ENCODE measurements around the gene ALOX12.
"Not testable (repeated sequence)": the region's sequence is repeated elsewhere in the genome, so short reads cannot be mapped to it uniquely, and the experiment has no call there.

The ALOX12 gene, protein sequence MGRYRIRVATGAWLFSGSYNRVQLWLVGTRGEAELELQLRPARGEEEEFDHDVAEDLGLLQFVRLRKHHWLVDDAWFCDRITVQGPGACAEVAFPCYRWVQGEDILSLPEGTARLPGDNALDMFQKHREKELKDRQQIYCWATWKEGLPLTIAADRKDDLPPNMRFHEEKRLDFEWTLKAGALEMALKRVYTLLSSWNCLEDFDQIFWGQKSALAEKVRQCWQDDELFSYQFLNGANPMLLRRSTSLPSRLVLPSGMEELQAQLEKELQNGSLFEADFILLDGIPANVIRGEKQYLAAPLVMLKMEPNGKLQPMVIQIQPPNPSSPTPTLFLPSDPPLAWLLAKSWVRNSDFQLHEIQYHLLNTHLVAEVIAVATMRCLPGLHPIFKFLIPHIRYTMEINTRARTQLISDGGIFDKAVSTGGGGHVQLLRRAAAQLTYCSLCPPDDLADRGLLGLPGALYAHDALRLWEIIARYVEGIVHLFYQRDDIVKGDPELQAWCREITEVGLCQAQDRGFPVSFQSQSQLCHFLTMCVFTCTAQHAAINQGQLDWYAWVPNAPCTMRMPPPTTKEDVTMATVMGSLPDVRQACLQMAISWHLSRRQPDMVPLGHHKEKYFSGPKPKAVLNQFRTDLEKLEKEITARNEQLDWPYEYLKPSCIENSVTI

DNA sequence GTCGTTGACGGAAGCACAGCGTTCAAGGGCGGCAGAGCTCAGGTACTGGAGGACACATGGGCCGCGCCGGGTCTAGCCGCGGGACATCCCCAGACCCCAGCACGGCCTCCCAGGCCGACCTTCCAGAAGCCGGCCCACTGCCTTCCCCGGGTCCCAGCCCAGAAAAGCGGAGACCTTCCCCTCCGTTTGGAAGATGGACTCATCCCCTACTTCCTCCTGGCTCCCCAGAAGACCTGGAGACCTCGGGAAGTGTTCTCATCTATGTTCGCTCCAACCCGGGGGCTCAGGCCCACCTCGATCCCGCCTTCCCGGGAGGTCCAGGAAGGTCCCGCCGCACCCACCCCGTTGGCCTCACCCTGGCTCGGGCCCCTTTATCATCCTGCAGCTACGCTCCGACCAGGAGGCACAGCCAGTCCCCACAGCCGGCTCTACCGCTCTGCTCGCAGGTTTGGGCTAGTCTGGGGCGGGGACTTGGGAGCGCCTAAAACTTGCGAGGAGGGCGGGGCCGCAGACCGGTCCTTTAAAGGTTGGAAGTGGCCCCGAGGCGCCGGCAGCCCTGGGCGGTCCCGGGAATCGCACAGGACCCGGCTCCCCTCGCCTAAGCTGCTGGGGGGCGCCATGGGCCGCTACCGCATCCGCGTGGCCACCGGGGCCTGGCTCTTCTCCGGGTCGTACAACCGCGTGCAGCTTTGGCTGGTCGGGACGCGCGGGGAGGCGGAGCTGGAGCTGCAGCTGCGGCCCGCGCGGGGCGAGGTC is at the start of gene ALOX12:
Gene ALOX12, plus strand, starts transcription at position 550 of the 756 bp plus-strand sequence. Its CDS starts 69 bp downstream, at position 619.
- no peak for DNase-seq

DNA sequence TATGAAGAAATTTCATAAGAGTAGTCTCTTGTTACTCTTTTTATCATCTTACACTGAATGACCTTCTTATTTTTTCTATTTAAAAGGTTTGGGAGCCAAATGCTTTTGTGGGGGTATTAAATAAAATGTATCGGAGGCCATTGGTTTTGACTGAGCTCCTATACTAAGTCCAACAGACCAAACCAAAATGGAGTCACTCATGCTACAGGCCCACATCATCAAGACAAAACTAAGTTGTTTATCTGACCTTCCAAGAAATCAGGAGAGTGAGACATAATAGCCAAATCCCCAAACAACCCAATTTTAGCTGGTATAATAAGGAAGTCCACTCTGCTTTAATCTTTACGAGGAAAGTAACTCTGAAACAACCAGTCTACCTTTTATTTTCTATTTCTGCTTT is 48.1 kb upstream of the ALOX12 start:
- DNase-seq: no peak

DNA sequence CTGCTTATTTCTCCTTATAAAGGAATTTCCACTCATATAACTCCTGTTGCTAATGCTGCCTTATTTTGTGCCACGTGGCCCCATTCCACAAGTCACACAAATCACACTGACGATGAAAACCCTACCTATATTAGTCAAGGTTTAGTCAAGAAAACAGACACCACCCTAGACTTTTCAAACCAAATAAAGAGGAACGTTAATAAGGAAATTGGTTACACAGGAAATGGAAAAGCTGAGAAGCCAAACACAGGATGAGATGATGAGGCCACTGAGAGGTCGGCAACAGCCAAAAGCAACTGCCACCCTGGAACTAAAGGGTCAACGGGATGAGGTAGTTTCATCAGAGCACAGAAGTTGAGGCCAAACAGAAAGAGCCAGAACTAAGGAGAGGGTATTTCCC is 47.3 kb upstream of the ALOX12 start:
- DNase-seq: no peak

DNA sequence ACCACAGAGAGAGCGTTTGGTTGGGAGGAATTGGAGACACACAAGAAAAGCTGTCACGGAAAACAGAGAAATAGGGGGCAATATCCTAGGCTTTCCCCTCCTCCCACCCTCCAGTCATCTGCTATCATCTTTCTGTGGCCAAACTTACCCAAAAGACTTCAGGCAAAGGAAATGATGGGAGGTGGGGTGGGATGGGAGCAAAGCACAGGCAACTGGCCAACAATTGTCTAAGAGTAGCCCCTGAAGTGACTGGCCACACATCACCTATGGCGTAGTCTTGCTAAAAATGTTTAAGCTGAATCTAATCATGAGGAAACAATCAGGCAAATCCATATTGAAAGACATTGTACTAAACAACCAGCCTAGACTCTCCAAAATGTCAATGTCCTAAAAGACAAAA is 46.9 kb upstream of the ALOX12 start:
- DNase-seq: no peak

DNA sequence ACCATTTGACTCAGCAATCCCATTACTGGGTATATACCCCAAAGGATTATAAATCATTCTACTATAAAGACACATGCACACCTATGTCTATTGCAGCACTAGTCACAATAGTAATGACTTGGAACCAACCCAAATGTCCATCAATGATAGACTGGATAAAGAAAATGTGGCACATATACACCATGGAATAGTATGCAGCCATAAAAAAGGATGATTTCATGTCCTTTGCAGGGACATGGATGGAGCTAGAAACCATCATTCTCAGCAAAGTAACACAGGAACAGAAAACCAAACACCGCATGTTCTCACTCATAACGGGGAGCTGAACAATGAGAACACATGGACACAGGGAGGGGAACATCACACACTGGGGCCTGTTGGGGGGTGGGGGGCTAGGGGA is 44.9 kb upstream of the ALOX12 start:
- not testable (repeated sequence) for DNase-seq

DNA sequence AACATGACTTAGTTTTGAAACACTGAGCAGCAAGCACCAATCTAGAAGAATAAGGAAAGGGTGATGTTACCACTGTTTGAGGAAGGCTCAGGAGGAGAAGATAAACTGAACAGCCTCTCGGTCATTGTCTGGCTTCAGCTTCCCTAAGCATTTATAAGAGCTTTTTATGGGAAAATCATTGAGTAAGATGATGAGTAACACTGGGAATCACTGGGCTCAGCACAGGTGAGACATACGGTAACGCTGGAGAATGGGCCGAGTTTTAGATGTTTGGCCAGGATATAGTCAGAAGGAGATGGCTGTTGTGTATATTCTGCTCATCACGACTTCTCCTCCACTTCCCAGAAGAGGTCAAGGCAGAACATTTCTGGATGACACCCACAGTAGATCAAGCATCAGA is 42.2 kb upstream of the ALOX12 start:
- no peak for DNase-seq

DNA sequence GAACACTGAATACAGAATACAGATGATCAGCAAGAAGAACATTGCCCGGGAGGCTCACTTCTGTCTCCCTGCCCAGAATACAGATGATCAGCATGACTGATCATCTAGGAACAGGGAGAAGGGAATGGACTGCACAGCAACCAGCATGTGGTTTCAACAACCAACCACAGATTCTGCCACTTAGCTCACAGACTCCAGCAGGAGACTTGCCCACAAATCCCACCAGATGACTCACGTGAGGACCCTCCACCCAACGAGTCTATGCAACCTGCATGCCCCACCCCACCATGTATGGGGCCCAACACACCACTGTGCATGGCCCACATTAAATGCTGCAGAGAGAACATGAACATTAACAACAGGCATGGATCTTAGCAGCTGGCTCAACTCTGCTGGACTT is 36.1 kb upstream of the ALOX12 start:
- no peak for DNase-seq

DNA sequence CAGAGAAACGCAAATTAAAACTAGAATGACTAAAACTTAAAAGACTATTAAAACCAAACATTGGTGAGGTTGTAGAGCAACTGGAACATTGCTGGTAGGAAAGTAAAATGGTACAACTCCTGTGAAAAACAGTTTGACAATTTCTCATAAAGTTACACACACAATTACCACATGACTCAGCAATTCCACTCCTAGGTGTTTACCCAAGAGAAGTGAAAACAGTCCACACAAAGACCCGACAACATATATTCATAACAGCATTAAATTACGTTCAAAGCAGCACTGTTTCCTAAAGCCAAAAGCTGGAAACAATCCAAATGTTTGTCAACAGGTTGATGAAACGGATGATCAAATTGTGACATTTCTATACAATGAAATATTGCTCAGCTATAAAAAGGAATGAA is 26.5 kb upstream of the ALOX12 start:
- peak; percentile 44 for DNase-seq

DNA sequence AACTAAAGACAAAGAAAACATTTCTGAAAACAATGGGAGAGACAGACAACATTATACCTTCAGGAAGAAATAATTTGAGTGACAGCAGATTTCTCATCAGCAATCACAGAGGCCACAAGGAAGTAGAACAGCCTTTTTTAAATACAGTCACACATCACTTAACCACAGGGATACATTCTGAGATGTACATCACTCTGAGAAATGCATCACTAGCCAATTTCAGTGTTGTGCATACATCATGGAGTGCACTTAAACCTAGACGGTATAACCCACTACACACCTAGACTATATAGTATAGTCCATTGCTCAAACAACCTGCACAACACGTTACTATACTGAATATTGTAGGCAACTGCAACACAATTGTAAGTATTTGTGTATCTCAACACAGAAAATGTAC is 24.9 kb upstream of the ALOX12 start:
- no peak for DNase-seq

DNA sequence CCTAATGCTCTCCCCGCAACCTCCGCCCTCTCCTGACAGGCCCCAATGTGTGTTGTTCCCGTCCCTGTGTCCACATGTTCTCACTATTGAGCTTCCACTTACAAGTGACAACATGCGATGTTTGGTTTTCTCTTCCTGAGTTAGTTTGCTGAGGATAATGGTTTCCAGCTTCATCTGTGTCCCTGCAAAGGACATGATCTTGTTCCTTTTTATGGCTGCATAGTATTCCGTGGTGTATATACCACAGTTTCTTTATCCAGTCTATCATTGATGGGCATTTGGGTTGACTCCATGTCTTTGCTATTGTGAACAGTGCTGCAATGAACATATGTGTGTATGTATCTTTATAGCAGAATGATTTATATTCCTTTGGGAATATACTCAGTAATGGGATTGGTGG is 16.4 kb upstream of the ALOX12 start:
- DNase-seq: not testable (repeated sequence)

DNA sequence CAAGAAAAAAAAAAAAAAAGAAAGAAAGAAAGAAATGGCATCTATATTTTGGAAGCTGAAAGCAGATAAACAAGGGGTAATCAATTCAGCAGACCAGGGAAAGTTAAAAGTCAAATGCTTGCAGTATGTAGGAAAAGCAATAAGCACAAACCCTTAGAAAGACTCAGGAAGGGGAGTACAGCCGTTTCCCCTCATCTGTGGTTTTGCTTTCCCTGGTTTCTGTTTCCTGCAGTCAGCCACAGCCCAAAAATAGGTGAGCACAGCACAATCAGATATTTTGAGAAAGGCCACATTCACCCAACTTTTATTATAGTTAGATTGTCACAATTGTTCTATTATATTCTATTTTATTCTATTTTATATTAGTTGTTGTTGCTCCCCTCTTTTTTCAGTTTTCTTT is 14.4 kb upstream of the ALOX12 start:
- no peak for DNase-seq

DNA sequence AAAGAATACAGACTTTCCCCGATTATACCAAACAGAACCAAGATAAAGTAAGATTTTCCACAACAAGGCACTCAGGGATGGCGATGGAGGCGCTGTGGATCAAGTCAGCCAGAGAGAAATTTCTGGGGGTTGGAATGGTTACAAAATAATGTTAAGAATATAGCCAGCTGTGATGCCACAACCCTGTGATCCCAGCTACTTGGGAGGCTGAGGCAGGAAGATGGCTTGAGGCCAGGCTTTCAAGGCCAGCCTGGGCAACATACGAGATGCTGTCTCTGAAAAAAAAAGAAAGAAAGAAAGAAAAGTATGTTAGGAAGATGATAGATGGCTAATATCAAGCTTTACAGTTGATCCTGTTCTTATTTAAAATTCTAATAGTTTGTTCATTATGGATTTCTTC is 10.6 kb upstream of the ALOX12 start:
- no peak for DNase-seq

DNA sequence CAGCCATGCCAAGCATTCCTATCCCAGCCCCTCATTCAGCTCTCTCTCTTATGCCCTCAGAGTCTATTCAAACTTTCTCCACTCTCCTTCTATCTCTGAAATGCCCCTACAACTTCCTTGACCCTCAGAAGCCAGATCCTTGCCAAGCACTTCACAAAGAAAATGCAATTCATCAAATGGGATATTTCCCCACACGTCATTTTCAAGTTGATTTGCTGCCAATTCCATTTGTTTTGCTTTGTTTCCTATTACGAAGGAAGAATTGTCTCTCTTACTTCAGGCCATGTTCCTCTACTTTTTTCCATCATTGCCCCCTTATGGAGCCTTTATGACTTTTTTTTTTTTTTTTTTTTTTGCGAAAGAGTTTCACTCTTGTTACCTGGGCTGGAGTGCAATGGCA is 9.2 kb upstream of the ALOX12 start:
- DNase-seq: no peak

DNA sequence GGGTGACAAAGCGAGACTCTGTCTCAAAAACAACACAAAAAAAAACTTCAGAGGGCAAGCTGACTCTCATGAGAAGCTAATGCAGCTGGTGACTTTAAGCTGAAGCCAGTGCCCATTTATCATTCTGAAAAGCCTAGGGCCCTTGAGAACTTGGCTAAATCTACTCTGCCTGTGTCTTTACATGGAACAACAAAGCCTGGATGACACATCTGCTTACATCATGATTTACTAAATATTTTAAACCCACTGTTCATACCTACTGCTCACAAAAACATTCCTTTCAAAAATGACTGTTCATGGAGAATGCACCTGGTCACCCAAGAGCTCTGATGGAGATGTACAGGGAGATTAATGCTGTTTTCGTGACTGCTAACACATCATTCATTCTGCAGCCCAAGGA is 6.1 kb upstream of the ALOX12 start:
- no peak for DNase-seq

DNA sequence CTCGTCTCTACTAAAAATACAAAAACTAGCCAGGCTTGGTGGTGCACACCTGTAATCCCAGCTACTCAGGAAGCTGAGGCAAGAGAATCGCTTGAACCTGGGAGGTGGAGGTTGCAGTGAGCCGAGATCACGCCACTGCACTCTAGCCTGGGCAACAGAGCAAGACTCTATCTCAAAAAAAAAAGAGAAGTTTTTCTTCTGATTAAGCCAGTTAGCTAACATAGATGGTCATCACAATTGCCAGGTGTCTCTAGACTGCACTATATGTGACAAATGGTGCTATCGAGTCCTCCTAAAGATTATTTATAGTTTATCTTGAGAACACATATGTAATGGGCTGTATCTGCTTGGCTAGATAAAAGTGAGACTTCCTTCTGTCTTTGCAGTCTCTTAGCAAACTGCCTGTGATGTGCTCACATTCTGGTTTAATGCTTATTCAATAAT is 2.2 kb upstream of the ALOX12 start:
- not testable (repeated sequence) for DNase-seq

DNA sequence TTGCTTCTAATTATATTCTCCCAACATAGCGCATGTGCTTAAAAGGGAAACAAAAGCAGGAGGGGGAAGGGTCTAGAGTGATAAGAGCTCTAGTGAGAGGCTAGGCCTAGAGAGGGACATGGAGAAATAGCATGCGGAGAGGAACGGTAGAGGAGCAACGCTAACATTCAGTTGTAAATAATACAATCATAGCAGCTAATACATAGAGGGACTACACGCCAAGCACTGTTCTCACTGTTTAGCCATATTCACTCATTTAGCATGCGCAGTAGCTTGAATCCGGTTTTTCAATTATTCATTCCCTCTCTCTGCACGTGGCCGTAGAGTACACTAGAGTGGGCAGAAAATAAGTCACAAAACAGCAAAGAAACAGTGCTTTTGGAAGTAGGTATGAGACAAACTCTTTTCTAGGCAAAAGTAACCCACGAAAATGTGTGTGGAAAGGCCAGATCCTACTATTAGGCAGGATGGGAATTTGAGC is 1.7 kb upstream of the ALOX12 start:
- no peak for DNase-seq

DNA sequence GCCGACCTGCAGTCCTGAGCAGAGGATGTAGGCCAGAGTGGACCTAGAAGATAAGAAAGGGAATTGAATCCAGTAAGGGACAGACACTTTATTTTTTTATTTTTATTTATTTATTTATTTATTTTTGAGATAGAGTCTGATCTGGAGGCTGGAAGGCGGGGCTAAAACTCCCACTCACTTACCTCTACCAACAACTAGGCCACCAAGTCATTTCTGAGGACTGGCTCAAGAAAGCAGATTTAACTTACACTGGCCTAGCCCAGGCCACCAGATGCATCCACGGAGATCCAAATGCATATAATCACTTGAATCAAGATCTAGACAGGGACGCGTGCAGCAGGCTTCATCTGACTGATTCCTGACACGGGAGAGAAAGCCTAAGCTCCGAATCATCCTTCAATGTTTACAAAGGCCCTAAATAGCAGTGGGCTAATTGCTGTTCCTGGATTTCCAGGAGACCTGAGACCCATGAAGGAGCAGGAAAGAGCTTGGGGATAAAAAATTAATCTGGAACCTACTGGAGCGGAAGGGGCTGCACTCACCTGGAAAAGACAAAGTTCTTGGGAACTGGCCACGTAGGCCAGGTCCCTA is 1.1 kb upstream of the ALOX12 start:
- no peak for DNase-seq

DNA sequence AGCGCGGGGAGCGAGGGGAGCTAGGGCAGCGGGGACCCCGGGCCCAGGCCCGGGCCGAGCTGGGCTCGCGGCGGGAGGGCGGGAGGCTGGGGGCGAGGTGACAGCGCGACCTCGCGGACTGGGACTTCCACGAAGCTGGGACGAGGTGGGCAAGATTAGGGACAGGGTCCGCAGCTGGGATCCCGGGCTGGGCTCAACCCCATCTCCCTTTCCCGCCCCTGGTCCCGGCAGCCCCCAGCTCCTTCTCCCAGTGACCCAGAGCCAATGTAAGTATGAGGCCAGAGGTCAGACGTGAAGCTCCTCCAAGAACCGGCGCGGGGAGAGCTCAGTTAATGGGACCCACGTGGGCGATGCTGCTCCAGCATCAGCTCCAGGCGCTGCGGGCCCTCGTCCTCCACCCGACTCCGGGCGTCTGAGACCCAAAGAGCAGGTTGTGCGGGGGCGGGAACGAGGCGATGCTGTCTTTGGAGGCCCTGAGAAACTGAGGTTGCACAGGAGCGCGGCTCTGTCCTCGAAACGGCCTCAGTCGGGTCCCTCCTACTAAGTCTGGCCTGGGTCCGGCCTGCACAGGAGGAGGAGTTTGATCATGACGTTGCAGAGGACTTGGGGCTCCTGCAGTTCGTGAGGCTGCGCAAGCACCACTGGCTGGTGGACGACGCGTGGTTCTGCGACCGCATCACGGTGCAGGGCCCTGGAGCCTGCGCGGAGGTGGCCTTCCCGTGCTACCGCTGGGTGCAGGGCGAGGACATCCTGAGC is 585 bp downstream of the ALOX12 start:
- DNase-seq: no peak

DNA sequence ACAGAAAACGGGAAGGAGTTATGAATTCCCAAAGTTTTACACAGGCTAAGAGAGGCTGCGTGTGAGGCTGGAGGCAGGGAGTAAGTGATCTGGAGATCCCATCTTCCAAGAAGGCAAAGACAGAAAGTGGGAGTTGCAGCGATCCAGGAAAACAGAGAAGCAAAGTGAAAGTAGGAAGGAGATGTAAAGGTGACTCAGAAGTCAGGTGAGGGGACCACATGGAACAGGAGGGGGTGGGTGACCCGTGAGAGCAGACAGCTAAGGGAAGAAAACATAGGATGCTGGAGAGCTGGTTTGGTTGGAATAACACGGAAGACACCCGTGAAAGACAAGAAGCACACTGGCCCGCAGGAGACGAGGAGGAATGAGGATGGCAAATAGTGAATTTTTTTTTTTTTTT is 1.3 kb downstream of the ALOX12 start:
- DNase-seq: no peak

DNA sequence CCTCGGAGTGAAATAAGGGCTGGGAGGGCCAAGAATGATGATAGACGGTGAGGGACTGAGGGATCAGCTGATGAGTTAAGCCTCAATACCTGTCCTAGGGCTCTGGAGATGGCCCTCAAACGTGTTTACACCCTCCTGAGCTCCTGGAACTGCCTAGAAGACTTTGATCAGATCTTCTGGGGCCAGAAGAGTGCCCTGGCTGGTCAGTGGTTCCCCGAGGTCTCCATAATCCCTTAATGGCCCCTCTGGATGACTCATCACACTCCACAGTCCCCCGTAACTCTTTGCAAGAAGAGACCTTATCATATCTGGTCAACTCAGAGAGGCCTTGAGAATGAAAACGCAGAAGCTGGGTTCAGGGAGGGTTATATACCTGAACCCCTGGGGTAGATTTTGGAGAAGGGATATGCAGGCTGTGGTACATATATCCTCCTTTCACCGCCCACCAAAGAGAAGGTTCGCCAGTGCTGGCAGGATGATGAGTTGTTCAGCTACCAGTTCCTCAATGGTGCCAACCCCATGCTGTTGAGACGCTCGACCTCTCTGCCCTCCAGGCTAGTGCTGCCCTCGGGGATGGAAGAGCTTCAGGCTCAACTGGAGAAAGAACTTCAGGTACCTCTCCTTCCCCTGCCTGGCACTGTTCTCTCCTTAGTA is 3.1 kb downstream of the ALOX12 start:
- no peak for DNase-seq

DNA sequence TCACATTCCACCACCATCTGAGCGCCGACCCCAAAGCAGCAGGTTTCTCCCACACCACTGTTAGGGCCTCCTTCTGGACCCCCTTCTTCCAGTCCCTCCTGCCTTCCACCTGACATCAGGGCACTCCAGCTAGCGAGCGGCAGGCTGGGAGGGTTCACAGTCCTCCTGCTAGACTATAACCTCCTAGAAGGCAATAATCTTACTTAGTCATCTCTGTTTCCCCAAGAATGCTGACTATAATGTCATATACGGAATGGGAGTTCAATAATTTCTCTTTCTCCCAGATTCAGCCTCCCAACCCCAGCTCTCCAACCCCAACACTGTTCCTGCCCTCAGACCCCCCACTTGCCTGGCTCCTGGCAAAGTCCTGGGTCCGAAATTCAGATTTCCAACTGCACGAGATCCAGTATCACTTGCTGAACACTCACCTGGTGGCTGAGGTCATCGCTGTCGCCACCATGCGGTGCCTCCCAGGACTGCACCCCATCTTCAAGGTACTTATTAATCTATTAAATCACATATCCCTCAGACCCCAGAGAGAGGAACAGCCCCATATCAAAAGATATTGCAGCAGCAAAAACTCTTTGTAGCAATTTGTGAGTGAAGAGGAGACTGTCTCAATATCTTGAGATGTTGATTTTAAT is 5.6 kb downstream of the ALOX12 start:
- peak; percentile 15 for DNase-seq

Measured in NCI-H748 treated with DMSO at 0.1 percent for 48 hours (cell line).